Stimulated activated CD8-positive, alpha-beta memory T cell treated with anti-CD3 and anti-CD28 coated beads, Interleukin-15, amount 100 ng/mL, for 48 hours (primary cell): ENCODE measurements around the gene NHLH1.

ENCODE experiments used
- DNase-seq, 2 donors: peaks; one replicate each; pipeline ENCODE4 v3.0.0-alpha.2; 2020; ENCODE audit warnings: low read depth in 2 of 2

The NHLH1 gene

DNA sequence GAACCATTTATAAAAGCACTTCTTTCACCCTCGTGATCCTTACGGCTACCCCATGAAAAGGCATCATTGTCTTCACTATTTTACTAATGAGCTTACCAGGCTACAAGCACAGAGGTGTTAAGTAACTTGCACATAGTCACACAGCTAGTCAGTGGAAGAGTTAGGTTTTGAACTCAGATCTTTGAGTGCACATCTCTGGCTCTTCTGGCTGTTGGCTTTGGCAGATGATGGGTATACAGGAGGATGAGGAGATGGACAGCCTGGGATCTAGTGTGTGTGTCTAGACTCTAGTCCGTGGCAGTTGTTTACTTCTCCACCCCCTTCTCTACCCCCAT lies 45.1 kb downstream of the NHLH1 start:
- no peak for DNase-seq

DNA sequence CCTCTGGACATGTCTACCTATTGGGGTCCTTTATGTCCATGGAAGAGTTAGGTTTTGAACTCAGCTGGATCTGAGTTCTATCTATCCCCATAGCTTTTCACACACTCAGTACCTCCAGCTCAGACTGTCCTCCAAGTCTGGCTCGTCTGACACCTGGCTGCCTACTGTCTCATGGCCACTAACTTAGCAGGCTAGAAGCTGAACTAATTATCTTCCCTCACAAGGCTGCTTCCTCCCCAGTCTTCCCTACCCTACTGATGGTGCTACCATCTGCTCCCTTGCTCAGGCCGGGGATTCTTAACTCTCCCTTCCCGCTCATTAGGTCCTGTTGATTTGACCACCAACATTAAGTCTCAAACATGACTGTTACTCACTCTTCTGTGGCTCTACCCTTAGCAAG lies 46.8 kb downstream of the NHLH1 start:
- no peak for DNase-seq

DNA sequence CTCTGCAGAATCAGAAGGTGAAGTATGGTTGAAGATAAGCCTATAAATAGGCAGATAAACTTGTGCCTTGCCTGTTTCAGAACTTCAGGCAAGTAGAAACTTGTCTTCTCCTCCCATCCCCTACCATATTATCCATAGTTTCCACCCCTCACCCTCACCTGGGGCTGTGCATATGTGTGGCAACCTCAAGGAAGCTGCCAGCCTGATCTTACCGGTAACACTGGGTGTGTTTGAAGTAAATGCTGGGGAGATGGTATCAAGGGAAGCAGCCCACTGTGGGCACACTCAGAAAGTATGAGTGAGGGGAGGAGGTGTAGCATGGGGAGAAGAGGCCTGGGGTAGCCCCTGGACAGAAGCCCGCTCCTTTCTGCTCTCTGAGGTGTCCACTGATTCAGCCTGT lies 48.0 kb downstream of the NHLH1 start:
- DNase-seq = no peak

DNA sequence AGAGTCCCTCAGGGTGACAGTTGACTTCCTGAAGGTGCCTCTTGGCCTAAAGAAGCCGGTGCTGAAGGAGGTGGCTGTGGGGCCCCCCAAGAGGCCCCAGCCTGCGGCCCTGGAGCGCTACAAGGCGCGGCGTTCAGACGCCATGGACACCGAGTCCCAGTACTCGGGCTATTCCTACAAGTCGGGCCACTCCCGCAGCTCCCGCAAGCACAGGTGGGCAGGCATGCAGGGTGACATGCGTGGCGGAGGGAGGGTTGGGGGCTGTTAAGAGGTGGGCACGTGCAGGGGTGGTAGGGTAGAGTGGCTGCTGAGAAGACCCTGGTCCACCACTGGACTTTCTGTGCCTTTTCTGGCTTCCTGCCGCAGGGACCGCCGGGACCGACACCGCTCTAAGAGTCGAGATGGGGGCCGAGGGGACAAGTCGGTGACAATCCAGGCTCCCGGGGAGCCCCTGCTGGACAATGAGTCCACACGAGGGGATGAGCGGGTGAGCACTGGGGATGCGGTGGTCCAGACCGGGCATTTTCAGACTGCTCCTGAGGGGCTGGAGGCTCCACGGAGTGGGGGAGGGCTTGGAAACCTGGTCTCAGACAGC lies 48.9 kb downstream of the NHLH1 start:
- DNase-seq = no peak

DNA sequence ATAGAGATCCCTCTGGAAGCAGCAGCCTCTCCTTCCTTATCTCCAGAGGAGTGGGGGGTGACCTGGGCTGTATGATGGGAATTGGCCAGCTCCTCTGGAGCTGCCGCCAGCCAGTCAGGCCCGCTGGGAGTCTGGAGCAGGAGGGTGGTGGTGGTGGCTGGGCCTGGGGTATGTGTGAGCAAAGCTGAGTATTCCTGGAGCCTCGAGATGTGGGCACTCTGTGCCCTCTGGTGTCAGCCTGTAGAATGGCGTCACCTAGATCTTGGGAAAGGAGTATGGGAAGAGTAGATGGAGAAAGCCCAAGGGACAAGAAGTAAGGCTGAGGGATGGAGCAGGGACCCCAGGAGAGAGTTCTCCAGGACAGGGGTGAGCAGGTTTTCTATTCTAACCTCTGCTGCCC lies 49.5 kb downstream of the NHLH1 start:
- DNase-seq = no peak

DNA sequence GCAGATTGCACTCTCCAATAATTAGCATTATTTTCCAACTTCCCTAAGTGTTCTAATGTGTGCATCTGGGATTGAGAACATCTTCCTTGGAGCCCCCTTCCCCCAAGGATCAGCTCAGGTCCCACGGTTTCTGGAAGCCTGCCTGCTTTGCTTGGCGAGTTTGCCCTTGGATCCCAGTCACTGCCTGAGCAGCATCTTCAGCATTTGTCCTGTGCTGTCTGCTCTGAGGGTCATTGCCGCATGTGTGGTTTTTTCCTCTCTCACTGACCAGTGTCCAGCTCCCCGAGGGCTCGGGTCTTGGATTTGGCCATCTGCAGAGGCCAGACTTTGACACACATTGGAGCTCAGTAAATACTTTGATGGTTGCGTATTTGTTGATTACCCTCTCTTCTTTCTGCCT lies 51.6 kb downstream of the NHLH1 start:
- DNase-seq = no peak

DNA sequence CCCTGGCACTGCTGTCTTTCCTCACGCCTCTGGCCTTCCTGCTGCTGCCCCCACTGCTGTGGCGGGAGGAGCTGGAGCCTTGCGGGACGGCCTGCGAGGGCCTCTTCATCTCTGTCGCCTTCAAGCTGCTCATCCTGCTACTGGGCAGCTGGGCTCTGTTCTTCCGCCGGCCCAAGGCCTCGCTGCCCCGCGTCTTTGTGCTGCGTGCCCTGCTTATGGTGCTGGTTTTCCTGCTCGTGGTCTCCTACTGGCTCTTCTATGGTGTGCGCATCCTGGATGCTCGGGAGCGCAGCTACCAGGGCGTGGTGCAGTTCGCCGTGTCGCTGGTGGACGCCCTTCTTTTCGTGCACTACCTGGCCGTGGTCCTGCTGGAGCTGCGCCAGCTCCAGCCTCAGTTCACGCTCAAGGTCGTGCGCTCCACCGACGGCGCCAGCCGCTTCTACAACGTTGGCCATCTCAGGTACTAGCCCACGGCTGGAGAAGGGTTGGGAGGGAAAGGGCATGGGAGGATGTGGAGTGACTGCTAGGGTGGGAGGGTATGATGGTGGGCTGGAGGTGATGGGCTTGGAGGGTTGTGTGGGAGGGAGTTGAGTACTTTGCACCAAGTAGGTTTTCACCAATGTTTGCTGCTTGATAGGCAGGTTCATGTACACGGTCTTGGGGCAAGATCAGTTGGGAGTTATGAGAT lies 52.4 kb downstream of the NHLH1 start:
- no peak for DNase-seq

DNA sequence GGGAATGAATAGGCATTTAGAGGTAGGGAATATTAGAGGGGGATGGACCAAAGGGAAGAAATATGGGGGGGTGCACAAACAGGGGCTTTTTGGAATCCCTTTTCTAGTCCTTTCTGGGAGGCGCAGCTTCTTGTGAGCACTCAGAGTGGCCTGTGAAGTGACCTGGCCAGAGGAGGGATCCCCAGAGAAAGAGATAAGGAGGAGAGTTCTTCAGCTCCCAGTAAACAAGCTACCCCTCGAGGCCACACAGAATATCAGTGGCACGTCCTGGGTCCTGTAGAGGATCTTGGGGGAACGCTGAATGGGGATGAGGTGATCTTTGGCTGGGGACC lies 52.9 kb downstream of the NHLH1 start:
- no peak for DNase-seq

DNA sequence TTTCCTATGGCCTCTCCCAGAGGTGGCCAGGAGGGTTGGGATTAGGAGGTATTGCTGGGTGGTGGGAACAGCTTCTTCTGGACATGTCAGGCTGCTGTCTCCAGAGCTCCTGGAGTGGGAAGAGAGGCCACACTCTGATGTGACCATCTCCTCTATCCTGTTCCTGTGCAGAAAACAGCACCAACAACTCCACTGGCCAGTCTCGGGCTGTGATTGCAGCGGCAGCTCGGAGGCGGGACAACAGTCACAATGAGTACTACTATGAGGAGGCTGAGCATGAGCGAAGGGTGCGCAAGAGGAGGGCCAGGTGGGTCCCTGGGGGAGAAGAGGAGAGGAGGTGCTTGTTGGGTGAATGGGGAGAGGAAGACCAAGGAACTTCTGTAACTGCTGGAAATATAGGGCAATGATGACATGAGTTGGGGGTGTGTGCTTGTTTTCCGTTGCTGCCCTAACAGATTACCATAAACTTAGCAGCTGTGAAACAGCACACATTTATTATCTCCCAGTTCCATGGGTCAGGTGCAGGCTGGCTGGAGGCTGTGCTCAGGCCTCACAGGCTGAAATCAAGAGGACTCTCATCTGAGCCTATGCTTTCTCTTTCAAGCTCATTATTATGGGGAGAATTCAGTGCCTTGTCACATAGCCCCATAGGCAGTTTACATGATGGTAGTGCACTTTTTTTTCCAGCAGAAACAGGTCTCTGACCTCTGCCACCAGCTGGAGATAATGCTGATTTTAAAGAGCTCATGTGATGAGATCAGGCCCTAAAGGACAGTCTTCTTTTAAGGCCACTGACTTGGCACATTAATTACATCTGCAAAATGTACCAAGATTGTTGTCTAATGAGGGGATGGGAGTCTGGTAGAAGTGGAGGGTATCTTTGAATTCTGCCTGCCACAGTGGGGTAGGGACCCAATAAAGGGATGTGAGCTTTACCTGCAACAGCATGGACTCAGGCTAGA lies 54.3 kb downstream of the NHLH1 start:
- no peak for DNase-seq

DNA sequence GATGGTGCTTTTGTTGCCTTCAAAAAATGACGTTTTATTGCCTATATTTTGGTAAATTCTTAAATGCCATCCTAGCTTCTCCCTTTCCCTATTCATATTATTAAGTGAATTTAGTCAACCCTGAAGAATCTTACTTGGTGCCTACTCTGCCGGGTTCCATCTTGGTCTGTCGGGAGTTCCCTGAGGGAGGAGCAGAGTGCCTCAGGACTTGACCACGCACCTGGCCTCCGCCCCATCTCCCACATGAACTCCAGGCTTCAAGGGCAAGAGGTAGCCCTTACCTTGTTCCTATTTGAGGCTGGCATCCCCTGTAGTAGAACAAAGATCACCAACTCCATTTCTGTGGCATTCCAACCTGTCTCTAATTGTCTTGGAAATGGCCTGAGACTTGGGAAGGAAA lies 55.0 kb downstream of the NHLH1 start:
- DNase-seq = no peak
